ENCODE measurements around the gene FUBP3. TPM values are rescaled to one million over a fixed set of nuclear protein-coding genes. Genes with fewer than 3 reads are reported as not detected.
A peak's percentile ranks its signal among the peaks of the same experiment; 100 is the strongest.
"Not testable (repeated sequence)": the region's sequence is repeated elsewhere in the genome, so short reads cannot be mapped to it uniquely, and the experiment has no call there.

FUBP3 gene
- total RNA-seq, 1 donor from 2014 or later = 53.8 TPM

DNA sequence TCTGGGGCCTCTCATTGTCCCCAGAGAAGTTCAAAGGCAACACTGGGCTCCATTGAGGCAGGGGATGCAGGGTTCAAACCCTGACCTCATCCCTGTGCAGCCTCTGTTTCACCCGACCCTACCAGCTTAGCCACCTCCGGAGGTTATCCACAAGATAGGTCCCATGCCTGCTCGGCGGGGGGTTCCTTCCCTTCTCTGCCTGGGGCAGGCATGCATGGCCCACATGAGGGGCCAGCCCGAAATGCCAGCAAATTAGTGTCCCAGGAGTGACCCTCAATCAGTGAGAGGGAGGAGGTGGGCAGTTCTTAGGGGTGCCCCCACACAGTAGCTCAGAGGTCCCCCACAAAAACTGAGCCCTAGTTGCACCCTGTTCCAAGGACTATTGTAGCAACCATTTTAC lies 24.8 kb upstream of the FUBP3 start:
- intact Hi-C loops (cut with DNase I) = loop anchor here (5.0 kb wide), 1 partner anchor 1563 kb away; no protein-coding TSS in a partner anchor
- DNase-seq (ENCODE audit: low spot score) (no peak), ATAC-seq (no peak)

GRCh38 chr9:130555061-130555460 lies 24.3 kb upstream of the FUBP3 start:
- DNase-seq (ENCODE audit: low spot score) (no peak), ATAC-seq (no peak)
- intact Hi-C loops (cut with DNase I) = no loop called here

DNA sequence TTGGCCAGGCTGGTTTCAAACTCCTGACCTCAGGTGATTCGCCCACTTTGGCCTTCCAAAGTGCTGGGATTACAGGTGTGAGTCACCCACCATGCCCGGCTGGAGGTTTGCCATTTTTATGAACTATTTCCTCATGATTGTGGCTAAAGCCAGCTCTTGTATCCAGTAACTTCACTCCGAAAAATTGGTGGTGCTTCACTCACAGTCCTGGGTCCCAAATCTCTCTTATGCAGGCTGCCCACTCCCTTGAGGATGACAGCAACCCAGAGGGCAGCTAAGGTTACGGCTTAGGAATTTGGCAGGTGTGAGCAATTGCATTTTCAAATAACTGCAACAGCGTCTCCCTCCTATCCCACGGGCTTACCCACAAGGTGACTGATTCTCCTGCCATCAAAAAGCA lies 23.4 kb upstream of the FUBP3 start:
- intact Hi-C loops (cut with DNase I) = no loop called here
- no peak for DNase-seq (ENCODE audit: low spot score)
- no peak for ATAC-seq

GRCh38 chr9:130556396-130557076 lies 22.8 kb upstream of the FUBP3 start:
- DNase-seq (ENCODE audit: low spot score) = no peak
- no peak for ATAC-seq
- intact Hi-C loops (cut with DNase I) = no loop called here

DNA sequence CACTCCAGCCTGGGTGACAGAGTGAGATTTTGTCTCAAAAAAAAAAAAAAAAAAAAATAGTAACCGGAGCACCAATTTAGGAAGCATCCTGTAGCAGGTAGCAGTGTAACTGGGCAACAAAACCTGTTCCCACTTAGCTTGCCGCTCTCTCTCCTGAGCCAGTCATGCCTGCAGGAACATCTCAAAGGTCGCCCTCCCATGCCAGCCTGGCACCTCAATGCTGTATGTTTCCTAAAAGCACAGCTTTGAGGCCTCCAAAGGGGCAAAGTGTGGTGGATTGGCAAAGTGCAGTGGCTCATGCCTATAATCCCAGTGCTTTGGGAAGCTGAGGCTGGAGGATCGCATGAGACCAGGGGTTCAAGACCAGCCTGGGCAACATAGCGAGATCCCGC lies 22.3 kb upstream of the FUBP3 start:
- ATAC-seq (no peak), DNase-seq (ENCODE audit: low spot score) (no peak)
- intact Hi-C loops (cut with DNase I) = no loop called here

DNA sequence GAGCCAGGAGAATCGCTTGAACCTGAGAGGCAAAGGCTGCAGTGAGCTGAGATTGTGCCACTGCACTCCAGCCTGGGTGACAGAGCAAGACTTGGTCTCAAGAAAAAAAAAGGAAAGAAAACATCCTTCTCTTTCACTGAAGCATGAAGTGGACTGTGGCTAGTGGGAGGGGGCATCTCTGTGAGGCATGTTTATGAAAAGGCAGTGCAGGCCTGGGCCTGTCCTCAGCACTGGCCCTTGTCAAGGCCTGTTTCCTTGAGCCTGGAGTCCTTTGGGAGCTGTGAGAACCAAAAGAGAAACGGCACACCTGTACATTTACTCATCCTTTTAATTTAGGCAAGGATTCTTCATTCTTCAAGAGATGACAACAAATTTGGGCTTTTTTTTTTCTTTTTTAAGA lies 18.3 kb upstream of the FUBP3 start:
- ATAC-seq (no peak), DNase-seq (ENCODE audit: low spot score) (no peak)
- intact Hi-C loops (cut with DNase I) = no loop called here

GRCh38 chr9:130562525-130562924 lies 16.9 kb upstream of the FUBP3 start:
- DNase-seq (ENCODE audit: low spot score); ATAC-seq; intact Hi-C loops (cut with DNase I): not testable (repeated sequence)

GRCh38 chr9:130563797-130564196 lies 15.6 kb upstream of the FUBP3 start:
- intact Hi-C loops (cut with DNase I) = no loop called here
- ATAC-seq (no peak), DNase-seq (ENCODE audit: low spot score) (no peak)

DNA sequence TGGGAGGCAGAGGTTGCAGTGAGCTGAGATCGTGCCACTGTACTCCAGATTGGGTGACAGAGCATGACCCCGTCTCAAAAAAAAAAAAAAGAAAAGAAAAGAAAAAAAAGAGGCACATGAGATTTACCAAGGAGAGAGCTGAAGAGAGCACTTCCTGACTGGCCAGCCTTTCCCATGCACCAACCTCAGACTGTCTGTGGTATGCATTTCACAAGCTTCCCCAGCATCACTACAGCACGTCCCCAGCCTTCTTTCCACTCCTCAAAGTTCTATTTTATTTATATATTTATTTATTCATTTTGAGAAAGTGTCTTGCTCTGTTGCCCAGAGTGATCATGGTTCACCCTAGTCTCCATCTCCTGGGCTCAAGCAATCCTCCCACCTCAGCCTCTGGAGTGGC lies 13.6 kb upstream of the FUBP3 start:
- ATAC-seq (no peak), DNase-seq (ENCODE audit: low spot score) (no peak)
- intact Hi-C loops (cut with DNase I) = no loop called here

- DNase-seq (ENCODE audit: low spot score) = no peak
- intact Hi-C loops (cut with DNase I) = no loop called here
- ATAC-seq = no peak
Measured at GRCh38 chr9:130570208-130570607, 9.2 kb upstream of the FUBP3 start.

DNA sequence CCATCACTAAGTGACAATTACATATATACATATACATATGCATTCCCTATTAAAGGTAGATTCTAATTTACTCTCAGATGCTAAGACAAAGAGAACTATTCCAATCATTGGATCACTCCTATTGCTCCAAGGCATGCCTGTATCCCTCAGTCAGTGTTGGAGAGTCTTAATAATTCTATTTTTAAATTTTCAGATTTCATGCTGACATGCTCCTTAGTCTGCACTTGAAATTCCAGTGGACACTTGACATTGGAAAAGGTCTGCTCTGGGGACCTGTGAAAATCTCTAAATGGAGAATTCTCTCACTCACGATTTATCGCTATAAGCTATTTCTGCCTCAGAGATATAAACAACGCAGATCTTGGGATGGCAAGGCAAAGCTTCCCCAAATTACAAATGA lies 3.9 kb upstream of the FUBP3 start:
- ATAC-seq (no peak), DNase-seq (ENCODE audit: low spot score) (no peak)
- intact Hi-C loops (cut with DNase I) = no loop called here

DNA sequence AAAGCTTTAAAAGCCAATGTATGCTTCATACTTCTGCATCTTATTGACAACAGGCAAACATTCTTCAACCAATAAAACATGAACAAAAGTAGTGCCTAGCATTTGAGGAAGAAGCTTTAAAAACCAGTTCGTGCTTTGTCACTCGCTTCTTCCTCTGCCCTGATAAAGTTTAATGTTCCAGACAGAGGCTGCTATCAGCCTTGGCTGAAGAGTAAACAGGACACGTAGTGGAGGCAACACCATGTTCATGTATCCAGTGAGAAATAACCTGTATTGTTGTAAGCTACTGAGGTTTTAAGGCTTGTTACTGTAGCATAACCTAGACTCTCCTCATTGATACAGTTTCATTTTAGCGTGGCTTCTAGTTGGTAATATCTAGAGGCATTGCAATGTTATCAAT lies 3.2 kb upstream of the FUBP3 start:
- intact Hi-C loops (cut with DNase I) = no loop called here
- DNase-seq (ENCODE audit: low spot score) (no peak), ATAC-seq (no peak)

DNA sequence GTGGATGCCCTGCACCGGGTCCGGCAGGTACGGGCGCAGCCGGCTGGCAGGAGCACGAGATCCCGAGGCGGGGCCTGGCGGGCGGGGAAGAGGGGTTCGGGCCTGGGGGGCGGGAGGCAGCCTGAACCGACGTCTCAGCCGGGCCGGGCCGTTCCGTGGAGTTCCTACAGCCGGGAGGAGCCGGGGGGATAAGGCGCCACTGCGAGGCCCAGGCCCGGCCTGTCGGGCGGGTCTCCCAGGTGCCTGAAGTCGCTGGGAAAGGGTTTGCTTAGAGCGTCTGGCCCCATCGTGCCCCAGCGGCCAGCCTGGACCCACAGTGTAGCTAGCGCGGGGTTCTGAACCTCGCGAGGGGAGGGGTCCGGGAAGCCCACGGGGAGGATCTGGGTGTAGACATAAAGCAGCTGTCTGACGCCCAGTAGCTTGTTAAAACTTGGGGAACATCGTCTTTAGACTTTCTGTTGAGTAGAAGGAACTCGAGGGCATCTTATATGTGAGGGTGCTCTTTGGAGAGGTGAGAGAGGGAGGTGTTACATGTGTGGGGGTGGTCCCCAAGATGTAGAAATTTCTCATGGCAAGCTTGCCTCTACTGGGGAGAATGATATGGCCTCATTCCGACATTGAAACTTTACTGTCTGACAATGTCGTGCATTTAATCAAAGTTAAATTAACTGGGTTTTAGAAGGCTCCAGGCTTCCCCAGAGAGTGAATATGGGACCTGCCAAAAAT lies 524 bp downstream of the FUBP3 start:
- ATAC-seq (peak; percentile 8), DNase-seq (ENCODE audit: low spot score) (no peak)
- intact Hi-C loops (cut with DNase I) = no loop called here

- no peak for ATAC-seq
- DNase-seq (ENCODE audit: low spot score) = no peak
- intact Hi-C loops (cut with DNase I) = no loop called here
Measured at GRCh38 chr9:130581766-130582165, 2.4 kb downstream of the FUBP3 start.

DNA sequence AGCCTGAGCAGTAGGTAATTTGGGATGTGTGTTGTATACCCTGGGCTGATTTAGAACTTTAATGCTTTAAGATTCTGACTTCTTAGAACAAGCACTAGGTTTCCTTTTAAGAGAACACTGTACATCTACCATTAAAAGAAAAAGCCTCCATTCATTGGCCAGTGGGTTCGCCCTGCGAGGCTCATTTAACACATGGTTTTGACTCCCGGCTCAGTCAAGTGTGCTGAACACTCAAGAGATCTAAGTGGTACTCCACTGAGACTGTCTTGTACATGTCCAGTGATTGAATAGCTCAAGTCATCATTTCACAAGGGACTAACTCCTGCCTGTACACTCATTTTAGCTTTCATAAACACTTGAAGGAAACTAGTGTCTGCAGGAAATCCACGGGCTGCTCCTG lies 3.9 kb downstream of the FUBP3 start:
- ATAC-seq (no peak), DNase-seq (ENCODE audit: low spot score) (no peak)
- intact Hi-C loops (cut with DNase I) = no loop called here

- intact Hi-C loops (cut with DNase I) = no loop called here
- no peak for DNase-seq (ENCODE audit: low spot score)
- no peak for ATAC-seq
Measured at GRCh38 chr9:130587921-130588320, 8.5 kb downstream of the FUBP3 start.

DNA sequence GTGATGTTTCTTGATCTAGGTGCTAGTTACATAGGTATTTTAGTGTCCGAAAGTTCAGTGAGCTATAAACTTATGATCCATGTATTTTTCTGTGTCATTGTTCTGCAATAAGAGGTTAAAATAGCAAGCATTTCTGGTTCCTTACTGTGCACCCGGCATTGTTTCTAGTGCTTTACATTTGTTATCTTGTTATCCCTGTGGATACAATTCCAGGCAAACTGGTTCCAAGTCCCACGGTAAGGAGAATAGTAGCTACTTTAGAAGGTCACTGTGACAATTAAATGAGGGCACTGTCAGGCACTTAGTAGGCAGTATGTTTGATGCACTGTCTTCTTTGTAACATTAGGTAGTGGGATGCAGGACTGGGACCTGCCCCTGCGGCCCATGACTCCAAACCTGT lies 9.0 kb downstream of the FUBP3 start:
- no peak for DNase-seq (ENCODE audit: low spot score)
- no peak for ATAC-seq
- intact Hi-C loops (cut with DNase I) = no loop called here

- intact Hi-C loops (cut with DNase I) = no loop called here
- no peak for ATAC-seq
- no peak for DNase-seq (ENCODE audit: low spot score)
Measured at GRCh38 chr9:130589754-130590153, 10.4 kb downstream of the FUBP3 start.

GRCh38 chr9:130590305-130590704 lies 10.9 kb downstream of the FUBP3 start:
- DNase-seq (ENCODE audit: low spot score) (no peak), ATAC-seq (no peak)
- intact Hi-C loops (cut with DNase I) = no loop called here

- ATAC-seq (no peak), DNase-seq (ENCODE audit: low spot score) (no peak)
- intact Hi-C loops (cut with DNase I) = no loop called here
Measured at GRCh38 chr9:130593020-130593419, 13.6 kb downstream of the FUBP3 start.

DNA sequence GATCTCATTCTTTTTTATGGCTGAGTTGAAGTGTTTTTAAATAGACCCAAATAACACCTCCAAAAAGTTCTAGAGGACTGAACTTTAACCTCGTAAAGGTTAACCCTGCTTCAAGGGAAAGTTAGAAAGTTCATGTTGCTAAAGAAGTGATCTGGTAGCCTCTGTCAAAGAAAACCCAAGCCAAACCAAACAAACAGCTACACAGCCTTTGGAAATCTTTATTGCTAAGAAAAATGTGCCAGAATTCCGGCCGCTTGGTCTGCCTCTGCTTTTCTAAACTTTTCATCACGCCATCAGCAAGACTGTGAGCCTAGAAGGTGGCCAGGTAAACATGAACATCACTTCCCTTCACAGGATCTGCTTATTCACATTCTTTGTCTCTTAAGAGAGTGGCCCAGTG lies 17.9 kb downstream of the FUBP3 start:
- no peak for DNase-seq (ENCODE audit: low spot score)
- peak; percentile 67 for ATAC-seq
- intact Hi-C loops (cut with DNase I) = no loop called here

Data from sciatic nerve (tissue), 2 donors.